Iris pigment epithelial cell (primary cell): ENCODE results near the gene COL4A1.
"Not testable (repeated sequence)": the region's sequence is repeated elsewhere in the genome, so short reads cannot be mapped to it uniquely, and the experiment has no call there.

Source experiments
- DNase-seq: peaks from one replicate; pipeline ENCODE4 v3.0.0-alpha.2; 2011; ENCODE audit warnings: low read depth

COL4A1 gene

DNA sequence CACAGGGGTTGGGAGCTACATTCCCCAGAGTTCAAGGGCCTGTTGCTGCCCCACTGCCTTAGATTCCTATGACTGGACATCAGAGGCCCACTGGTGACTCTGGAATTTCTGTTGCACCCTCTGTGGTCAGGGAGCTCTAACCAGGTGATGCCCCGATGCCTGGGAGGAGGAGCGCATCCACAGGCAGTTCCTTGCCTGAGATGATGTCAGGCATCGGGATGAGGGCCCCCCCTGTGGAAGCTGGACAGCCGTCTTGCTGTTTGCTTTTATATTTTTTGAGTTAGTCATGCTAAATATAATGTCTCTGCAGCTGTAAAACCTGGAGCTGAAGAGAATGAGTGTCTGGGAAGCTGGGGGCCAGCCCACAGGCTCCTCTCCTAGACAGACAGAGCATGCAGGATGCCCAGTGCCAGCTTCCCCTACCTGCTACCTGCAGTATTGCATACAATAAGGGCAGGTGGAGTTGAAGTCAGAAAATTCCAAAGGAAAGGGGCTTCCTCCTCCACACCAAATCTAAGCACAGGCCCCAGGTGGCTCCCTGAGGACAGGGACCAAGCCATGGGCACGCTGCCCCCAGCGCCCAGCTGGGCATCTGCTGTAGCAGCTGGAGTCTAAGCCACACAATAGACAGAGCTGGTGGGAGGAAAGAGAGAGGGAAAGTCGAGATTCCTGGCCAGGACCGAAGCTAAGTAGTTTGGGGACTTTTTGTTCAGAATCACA, 16.4 kb upstream of the COL4A1 start:
- DNase-seq, result peak; percentile 80

DNA sequence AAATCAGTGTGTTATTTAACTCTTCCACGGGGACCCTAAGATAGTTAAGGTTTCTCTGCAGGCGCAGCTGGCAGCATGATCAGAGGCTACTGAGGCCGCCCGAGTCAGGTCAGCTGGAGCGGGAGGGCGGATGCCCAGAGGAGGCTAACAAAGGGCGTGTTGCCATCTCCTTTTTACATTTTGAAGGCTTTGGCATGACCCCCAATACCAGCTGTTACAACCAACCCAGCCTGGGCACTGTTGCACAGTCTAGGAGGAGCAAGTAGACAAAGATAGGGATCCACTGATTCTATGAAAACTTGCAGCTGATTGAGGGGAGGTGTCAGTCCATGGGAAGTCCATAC, 15.8 kb upstream of the COL4A1 start:
- no peak for DNase-seq

DNA sequence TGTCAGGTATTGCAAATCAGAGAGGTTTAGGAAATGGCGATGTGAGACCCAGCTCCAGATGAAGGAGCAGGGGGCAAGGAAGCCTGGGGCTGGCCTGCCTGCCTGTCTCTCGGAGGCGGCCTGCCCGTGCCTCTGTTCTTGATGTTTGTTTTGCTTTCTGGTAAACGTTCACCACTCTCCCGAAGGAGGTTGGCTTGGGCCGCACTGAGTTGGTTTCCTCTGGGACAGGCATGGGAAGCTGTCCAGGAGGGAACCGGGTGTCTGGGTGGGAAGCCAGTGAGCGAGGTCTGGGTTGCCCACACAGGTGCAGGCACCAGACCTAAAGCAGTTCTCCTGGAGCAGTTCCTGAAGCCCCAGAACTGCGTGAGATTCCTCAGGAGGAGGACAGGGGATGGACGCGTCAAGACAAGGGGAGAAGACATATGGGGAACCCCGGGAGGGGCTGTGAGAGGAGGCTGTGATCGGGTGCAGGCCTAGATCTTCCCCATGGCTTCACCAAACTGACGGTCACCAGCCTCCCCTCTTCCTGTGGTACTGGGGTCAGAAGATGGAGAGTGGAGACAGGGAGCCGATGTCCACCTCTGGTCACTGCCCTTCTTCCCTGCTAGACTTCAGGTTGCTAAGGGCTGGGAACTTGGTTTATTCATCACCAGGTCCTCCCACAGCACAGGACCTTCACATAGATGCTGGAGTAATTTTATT, 15.3 kb upstream of the COL4A1 start:
- no peak for DNase-seq

DNA sequence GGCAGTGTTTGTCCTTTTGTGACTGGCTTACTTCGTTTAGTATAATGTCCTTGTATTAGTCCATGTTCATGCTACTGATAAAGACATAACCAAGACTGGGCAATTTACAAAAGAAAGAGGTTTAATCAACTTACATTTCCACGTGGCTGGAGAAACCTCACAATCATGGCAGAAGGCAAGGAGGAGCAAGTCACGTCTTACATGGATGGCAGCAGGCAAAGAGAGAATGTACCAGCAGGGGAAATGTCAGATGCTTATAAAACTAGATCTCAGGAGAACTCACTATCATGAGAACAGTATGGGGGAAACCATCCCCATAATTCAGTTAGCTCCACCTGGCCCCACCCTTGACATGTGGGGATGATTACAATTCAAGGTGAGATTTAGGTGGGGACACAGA, 14.6 kb upstream of the COL4A1 start:
- DNase-seq, result not testable (repeated sequence)

DNA sequence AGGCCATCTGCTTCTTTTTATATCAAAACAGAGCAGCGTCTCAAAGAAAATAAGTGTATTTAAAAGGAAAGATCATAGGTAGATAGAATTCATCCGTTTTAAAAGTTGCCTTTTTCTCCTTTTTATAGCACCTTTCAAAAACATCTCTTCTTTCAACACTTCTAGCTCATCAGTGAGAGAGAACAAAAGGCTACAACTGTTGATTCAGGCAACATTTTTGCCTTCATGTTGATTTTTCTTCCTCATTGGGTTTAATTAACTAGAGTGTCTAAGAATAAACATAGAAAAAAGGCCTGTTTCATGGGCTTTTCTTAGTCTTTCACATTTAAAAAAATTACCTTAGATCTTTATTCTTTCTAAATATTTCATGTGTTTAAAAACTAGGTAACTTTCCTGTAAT, 13.7 kb upstream of the COL4A1 start:
- DNase-seq, result no peak

DNA sequence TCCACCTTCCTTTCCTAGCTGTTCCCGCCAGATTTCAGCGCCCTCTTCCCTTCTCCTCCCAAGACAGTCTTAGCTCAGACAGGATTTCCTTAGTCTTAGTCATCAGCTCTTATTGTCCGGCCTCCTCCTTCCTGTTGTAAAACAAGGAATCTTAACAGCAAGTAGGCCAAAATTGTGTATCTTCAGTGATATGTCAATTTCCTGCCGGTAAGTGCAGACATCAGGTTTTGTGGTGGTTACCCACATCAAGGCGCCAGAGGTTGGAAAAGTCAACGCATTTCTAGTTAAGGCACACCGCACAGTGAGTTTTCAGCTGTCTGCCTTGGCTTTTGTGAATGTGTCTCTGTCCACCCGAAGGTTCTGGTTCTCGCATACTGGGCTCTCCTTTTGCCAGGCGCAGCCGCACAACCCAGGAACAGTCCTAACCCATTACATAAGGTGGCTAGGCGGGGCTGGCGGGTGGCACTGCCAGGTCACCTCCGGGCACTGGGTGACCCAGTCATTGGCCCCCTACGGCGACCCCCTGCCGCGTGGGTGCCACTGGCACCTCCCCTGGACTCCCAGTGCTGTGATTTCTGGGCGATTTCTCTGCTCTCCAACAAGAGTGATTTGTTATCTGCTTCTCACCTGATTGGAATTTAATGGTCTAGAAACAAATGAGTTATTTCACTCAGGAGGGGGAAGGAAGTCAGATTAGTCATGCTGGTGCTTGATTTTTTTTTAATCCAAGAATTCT, 13.0 kb upstream of the COL4A1 start:
- peak; percentile 85 for DNase-seq

DNA sequence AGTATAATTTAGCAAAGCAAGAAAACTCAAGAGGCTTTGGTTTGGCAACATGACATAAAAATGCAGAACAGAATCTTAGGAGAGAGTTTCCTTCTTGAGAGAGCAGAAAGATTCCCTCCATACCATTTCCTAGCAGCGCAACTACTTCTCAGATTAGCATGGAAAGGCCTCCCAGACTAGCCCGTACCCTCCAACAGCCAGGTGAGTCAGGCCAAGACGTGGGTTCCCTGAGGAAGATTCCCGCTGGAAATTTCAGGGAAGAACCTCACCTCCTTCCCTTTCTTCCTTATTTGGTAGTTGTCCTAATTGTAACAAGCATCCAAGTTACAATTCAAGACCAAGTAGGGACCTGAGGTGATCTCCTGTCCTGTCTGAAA, 12.4 kb upstream of the COL4A1 start:
- DNase-seq, result no peak

DNA sequence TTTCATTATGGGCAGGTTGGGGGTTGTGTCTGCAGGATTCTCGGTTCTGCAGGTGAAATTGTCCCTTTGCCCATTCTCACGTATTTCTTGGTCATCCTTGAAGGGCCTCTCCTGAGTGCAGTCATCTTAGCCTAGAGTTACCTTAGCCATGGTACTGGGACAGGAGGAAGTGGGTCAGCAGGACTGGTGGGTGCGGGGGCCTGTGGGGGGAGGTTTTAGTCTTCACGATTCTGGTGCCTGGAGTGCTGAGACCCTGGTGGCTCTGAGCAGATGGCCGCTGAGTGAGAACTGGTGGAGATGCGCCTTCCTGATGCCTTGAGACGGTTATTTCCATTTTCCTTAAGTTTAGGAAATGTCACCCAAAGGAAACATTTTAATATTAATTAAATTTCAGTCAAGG, 12.0 kb upstream of the COL4A1 start:
- no peak for DNase-seq

DNA sequence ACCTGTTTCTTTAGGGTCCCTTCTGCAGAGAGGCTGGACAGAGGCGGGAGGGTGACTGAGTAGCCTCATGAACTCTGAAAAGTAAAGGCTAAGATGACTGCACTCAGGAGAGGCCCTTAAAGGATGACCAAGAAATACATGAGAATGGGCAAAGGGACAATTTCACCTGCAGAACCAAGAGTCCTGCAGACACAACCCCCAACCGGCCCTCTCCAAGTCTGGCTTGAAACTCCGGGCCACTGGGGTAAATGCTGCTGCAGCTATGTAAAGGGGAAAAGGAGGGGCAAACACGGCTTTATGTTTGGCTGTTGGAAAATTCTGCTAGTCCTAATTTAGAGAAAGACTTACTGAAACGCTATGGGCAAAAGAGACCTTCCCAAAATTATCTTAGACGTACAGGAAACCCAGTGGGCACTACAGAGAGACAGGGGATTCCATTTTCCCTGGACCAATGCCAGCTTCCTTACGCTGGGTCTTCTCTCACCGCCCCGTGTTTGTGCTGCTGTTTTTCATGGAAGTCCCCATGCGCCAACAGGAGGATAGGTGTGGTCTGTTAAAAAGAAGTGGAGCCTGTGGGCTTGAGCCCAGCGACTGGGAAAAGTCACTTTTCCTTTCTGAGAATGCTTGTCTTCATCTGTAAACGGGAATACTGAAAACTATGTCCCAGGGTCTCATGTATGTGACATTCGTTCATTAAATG, 10.7 kb upstream of the COL4A1 start:
- no peak for DNase-seq

DNA sequence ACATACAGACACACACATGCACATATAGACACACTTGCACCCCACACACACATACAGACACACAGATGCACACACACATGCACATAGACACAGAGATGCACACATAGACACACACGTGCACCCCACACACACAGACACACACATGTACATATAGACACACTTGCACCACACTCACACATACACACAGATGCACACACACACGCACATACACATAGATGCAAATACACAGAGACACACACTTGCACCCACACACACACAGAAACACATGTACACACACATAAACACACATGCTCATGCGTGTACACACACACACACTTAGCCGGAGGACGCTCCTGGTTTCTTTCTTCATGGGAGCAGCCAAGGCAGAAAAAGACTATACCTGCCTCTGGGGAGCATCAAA, 10.1 kb upstream of the COL4A1 start:
- DNase-seq, result no peak

DNA sequence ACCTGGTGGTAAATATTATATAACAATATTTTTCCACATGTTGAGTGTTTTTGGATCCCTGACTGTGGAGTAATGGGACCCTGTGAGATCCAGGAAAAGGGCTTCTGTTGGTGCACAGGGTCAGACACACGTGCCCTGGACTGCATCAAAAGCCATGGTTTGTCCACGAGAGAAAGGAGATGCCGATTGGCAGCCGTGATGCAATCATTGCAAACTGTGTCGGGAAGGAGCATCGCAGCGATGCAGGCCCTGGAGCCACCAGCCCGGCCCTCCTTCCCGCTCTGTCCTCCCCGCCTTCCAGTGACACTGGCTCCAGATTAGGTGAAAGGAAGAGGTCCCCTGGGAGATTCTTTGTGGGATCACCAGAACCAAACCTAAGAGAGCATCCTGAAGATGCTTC, 9.2 kb upstream of the COL4A1 start:
- no peak for DNase-seq

DNA sequence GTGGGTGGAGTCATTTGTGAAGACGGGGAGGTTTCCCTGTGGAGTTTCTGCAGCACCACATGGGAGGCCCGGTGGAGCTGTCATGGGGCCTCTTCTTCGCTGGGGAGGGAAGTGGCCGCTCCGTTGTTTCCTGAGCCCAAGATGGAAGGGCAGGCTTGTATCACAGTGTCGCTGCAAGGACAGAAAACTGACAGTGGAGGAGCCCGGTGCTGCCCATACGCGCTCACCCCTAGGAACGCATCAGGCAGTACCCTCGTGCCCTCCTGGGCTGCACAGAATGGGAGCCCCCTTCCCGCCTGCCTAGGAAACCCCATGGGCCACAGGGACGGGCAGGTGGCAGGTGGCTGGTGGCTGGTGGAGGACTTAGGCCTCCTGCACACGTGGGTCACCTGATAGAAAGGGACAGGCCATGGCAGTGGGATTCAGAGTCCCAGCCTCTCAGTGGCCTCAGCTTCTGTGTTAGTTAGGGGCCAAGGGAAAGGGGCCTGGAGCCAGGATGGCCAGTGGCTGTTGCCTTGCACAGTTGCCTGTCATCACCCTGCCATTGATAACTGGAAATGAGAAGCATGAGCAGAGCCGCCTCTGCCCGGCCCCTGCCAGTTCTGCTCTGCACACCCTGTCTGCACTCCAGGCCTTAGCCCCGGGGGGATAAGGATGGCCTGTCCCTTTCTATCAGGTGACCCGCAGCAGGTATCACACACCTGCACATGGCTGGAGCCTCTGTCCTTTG, 7.7 kb upstream of the COL4A1 start:
- DNase-seq, result no peak

DNA sequence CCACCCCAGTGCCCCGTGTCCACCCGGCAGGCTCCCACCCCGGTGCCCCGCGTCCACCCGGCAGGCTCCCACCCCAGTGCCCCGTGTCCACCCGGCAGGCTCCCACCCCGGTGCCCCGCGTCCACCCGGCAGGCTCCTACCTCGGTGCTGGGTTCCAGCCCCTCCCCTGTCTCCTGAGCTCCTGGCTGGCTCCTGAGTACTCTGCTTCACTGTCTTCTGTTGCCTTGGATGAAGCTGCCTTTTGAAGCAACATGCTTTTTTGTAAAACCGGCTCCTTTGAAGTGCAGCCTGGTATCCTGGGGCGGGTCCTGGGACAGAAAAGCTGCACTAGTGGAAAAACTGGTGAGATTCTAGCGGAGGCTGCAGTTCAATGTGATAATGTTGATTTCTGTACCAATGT, 6.8 kb upstream of the COL4A1 start:
- not testable (repeated sequence) for DNase-seq

DNA sequence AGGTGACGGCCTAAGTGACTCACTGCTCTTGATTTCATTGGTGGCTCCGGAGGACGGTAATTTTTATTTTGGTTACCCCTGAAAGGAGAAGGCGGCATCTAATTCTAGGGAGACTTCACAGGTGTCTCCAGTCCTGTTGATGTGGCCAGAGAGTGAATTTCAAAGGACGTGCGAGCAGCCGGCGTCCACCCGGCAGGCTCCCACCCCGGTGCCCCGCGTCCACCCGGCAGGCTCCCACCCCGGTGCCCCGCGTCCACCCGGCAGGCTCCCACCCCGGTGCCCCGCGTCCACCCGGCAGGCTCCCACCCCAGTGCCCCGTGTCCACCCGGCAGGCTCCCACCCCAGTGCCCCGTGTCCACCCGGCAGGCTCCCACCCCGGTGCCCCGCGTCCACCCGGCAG, 6.3 kb upstream of the COL4A1 start:
- DNase-seq, result not testable (repeated sequence)

DNA sequence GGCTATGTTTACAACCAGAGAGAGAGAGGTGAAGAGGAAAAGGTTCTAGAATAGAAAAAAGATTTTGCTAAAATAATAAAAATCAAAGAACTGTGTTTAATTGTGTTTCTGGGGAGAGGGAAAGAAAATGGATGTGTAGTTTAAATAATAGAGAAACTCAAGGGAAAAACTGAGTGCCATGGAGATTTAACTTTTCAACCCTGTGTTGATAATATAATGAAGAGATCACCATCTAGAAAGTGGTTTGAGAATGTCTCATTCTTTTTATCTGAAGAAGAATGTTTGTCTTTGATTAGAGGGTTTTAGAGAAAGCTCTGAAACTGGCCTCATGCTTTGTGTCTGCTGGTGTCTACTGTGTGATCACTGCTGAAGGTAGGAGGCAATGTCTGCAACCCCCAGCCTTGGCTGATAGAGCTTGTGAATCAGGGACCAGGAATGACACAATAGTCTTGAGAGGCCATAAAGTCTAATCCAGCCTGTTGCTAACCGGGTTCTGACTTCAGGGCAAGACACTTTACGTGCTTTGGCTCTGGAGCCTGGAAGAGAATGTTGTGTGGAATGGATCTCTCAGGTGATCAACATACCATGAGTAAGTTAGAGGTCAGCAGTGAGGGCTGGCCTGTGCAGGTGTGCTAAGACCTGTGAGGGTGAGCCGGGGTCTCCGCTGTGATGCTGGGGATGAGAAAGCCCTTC, 5.5 kb upstream of the COL4A1 start:
- DNase-seq, result peak; percentile 97

DNA sequence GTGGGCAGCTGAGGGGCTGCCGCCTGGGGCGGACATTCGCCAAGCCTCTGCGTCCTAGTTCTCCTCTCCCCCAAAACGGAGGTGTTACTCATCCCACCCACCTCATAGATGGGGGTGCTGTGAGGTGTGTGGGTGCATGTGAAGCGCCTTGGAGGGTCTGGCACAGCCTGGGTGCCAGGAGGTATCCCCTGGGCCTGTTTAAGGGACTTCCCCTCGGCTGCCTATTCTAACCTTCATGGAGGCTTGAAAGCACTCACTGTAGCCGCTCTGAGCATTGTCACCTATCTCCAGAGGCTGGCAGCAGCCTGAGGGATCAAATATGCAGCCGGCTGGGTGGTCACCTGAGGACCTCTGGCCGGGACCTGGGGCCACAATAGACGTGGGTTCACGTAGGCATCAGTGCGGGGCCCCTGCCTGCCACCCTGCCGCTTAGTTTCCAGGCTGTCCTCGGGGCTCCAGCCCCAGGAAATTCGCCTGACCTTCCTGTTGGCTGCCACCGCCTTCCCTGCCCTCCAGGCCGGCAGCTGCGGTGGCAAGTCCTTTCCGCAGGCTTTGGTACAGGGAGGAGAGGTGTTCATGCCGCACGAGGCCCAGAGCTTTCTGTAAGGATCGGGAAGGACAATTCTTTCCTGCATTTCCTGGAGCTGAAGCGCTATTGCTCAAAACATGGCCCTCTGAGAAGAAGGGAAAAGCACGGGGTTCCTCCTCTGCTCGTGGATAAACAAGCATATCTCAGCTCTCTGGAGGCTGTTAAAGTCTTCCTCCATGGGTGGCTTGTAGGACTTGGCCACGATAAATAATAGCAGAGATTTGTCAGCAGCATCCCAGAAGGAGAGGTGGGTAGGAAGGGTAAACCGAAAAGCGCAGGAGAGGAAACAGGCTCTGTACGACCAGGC, 4.7 kb upstream of the COL4A1 start:
- no peak for DNase-seq

DNA sequence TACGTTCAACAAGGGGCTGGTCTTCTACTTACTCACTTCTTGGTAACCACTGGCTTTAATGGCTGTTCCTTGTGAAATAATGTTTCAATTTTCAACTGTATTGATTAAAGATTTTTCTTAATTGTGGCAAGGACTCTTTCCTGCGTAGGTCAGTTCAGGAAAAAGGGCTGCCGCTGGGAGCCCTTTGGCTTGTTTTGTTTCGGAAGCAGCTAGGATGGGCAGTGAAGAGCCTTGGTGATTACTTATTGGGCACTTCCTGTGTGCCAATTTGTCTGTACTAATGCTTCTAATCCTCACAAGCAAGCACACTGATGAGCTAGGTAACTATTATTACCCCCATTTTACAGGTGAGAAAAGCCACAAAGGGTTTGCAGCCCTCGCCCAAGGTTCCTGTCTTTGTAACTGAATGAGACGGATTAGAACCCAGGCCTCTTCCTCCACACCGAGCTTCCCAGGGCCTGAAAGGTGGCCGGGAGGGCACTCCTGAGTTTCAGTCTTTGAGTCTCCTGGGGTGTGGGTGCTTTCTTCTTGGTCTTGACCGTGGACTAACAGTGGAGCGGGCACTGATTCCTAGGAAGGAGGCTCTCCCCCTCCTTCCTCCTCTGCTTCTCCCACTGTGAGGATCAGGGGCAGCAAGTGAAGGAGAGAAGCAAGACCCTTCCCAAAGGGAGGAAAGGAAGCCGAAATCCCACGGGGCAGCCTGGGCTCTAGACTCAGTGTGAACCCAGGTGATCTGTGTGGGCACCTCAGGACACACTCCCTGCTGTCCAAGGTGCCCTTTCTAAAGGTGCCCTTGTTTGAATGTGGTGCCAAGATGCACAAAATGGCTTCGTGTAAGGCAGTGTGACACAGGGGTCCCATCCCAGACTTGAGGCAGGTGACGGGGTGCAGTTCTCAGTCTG, 3.8 kb upstream of the COL4A1 start:
- no peak for DNase-seq

DNA sequence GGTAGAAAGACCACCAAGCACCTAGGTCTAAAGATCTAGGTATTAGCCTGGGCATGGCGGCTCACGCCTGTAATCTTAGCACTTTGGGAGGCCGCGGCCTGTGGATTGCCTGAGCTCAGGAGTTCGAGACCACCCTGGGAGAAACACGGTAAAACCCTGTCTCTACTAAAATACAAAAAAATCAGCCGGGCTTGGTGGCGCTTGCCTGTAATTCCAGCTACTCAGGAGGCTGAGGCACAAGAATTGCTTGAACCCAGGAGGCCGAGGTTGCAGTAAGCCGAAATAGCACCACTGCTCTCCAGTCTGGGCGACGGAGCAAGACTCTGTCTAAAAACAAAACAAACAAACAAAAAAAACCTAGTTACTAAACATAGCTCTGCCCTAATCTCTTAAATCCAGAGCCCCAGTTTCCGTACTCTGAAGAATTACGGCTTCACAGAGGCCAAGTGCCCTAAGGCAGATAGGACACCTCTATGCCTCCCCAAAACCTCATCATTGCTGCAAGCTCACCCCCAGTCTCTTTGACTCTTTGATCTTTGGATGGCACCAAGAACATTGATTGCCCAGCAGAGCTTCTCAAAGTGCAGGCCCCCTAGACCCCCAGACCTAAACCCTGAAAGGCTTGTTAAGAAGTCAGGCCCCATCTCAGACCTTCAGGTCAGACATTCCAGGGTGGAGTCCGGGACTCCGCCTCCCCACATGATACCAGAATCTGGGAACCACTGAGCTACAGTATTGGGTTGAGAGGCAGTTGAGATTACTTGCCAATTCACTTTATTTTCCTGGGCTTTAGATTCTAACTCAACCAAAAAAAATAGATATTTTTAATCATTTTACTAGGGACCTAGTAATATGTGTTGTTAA, 2.9 kb upstream of the COL4A1 start:
- no peak for DNase-seq
